ENCODE data around the gene TNFRSF25.
"Not testable (repeated sequence)": the region's sequence is repeated elsewhere in the genome, so short reads cannot be mapped to it uniquely, and the experiment has no call there.

Gene TNFRSF25

GRCh38 chr1:6494627-6495026, 28.7 kb upstream of the TNFRSF25 start:
- H3K9me3 ChIP-seq (ENCODE audit: control insufficient read depth, low read length): no peaks in the 10 kb centered on the region
- no peaks in the 10 kb centered on the region for H3K36me3 ChIP-seq (ENCODE audit: control insufficient read depth, insufficient read depth, low read length)
- 95 to 96% methylated on average over 1 to 4 of the region's 4 CpGs for WGBS, 2 experiments (ENCODE audit: insufficient coverage in 2 of 2)

GRCh38 chr1:6493834-6494223, 27.9 kb upstream of the TNFRSF25 start:
- H3K27ac ChIP-seq (ENCODE audit: low read depth, low read length, severe bottlenecking); H3K9me3 ChIP-seq (ENCODE audit: control insufficient read depth, low read length); H3K4me3 ChIP-seq (ENCODE audit: extremely low read depth, insufficient read depth, low read length, poor library complexity, severe bottlenecking); H3K36me3 ChIP-seq (ENCODE audit: control insufficient read depth, insufficient read depth, low read length): not testable (repeated sequence)
- WGBS, 2 experiments (ENCODE audit: insufficient coverage in 2 of 2): 87 to 100% methylated on average over 2 to 3 of the region's 4 CpGs
- H3K4me1 ChIP-seq (ENCODE audit: control insufficient read depth, insufficient read depth, low read length, poor library complexity, severe bottlenecking): peaks cover 29% of the 10 kb centered on the region

More at GRCh38 chr1:6494627-6495026, 28.7 kb upstream of the TNFRSF25 start:
- Histone ChIP-seq H3K4me1 (ENCODE audit: control insufficient read depth, insufficient read depth, low read length, poor library complexity, severe bottlenecking) (peaks cover 22% of the 10 kb centered on the region), H3K27ac (ENCODE audit: low read depth, low read length, severe bottlenecking) (no peak overlapping the region), H3K4me3 (ENCODE audit: extremely low read depth, insufficient read depth, low read length, poor library complexity, severe bottlenecking) (no peak overlapping the region)

DNA sequence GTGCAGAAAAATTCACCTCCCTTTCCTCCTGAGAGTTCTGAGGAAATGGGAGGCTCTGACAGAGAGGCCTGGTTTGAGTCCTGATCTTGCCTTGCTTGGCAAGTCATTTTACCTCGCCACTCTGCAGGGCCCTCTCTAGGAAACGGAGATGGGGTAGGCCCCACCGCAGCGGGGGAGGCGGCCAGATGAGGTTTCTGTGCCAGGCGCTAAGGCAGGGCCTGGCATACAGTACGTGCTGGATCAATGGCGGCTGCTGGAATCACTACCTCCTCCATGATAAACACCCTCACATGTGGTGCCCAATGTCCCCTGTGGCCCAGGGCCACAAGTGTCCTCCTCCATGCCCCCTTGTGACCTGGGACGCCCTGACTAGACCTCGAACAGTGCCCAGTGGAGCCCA, 26.0 kb upstream of the TNFRSF25 start:
- Histone ChIP-seq H3K36me3 (ENCODE audit: control insufficient read depth, insufficient read depth, low read length) (no peaks in the 10 kb centered on the region), H3K9me3 (ENCODE audit: control insufficient read depth, low read length) (no peaks in the 10 kb centered on the region), H3K27ac (ENCODE audit: low read depth, low read length, severe bottlenecking) (peak overlapping the region; percentile 71), H3K4me1 (ENCODE audit: control insufficient read depth, insufficient read depth, low read length, poor library complexity, severe bottlenecking) (peaks cover 27% of the 10 kb centered on the region), H3K4me3 (ENCODE audit: extremely low read depth, insufficient read depth, low read length, poor library complexity, severe bottlenecking) (no peak overlapping the region)
- WGBS, 2 experiments (ENCODE audit: insufficient coverage in 2 of 2): 89 to 98% methylated on average over 8 to 10 of the region's 10 CpGs

- Histone ChIP-seq H3K9me3 (ENCODE audit: control insufficient read depth, low read length) (no peaks in the 10 kb centered on the region), H3K36me3 (ENCODE audit: control insufficient read depth, insufficient read depth, low read length) (no peaks in the 10 kb centered on the region), H3K4me1 (ENCODE audit: control insufficient read depth, insufficient read depth, low read length, poor library complexity, severe bottlenecking) (peaks cover 26% of the 10 kb centered on the region), H3K4me3 (ENCODE audit: extremely low read depth, insufficient read depth, low read length, poor library complexity, severe bottlenecking) (peak within 1 kb of the TSS; percentile 60), H3K27ac (ENCODE audit: low read depth, low read length, severe bottlenecking) (peak within 1 kb of the TSS; percentile 71)
- 35 to 47% methylated on average over 2 to 5 of the region's 6 CpGs for WGBS, 2 experiments (ENCODE audit: insufficient coverage in 2 of 2)
Observed at GRCh38 chr1:6491480-6491962, 25.5 kb upstream of the TNFRSF25 start, which contains the start of gene PLEKHG5. PLEKHG5 (minus strand) TSS chr1:6491667; CDS start chr1:6477571, 14,096 bp downstream.

GRCh38 chr1:6491081-6491449, 25.1 kb upstream of the TNFRSF25 start:
- Histone ChIP-seq H3K36me3 (ENCODE audit: control insufficient read depth, insufficient read depth, low read length) (no peaks in the 10 kb centered on the region), H3K4me3 (ENCODE audit: extremely low read depth, insufficient read depth, low read length, poor library complexity, severe bottlenecking) (peak overlapping the region; percentile 60), H3K4me1 (ENCODE audit: control insufficient read depth, insufficient read depth, low read length, poor library complexity, severe bottlenecking) (peaks cover 21% of the 10 kb centered on the region), H3K27ac (ENCODE audit: low read depth, low read length, severe bottlenecking) (peak overlapping the region; percentile 30), H3K9me3 (ENCODE audit: control insufficient read depth, low read length) (no peaks in the 10 kb centered on the region)
- WGBS, 2 experiments (ENCODE audit: insufficient coverage in 2 of 2): 24 to 27% methylated on average over 3 to 4 of the region's 6 CpGs

- 1 to 2% methylated on average over 46 to 63 of the region's 70 CpGs for WGBS, 2 experiments (ENCODE audit: insufficient coverage in 2 of 2)
- Histone ChIP-seq H3K4me3 (ENCODE audit: extremely low read depth, insufficient read depth, low read length, poor library complexity, severe bottlenecking) (peak overlapping the region; percentile 60), H3K27ac (ENCODE audit: low read depth, low read length, severe bottlenecking) (no peak overlapping the region), H3K4me1 (ENCODE audit: control insufficient read depth, insufficient read depth, low read length, poor library complexity, severe bottlenecking) (peaks cover 19% of the 10 kb centered on the region), H3K36me3 (ENCODE audit: control insufficient read depth, insufficient read depth, low read length) (no peaks in the 10 kb centered on the region), H3K9me3 (ENCODE audit: control insufficient read depth, low read length) (no peaks in the 10 kb centered on the region)
Observed at GRCh38 chr1:6490181-6491080, 24.5 kb upstream of the TNFRSF25 start.

- 16 to 18% methylated on average over 12 of the region's 21 CpGs for WGBS, 2 experiments (ENCODE audit: insufficient coverage in 2 of 2)
Observed at GRCh38 chr1:6489799-6490180, 23.8 kb upstream of the TNFRSF25 start.

GRCh38 chr1:6489383-6489765, 23.4 kb upstream of the TNFRSF25 start:
- WGBS, 2 experiments (ENCODE audit: insufficient coverage in 2 of 2): 93 to 100% methylated on average over 2 to 3 of the region's 9 CpGs
- H3K4me1 ChIP-seq (ENCODE audit: control insufficient read depth, insufficient read depth, low read length, poor library complexity, severe bottlenecking): peaks cover 20% of the 10 kb centered on the region
- H3K27ac ChIP-seq (ENCODE audit: low read depth, low read length, severe bottlenecking): no peak overlapping the region
- H3K9me3 ChIP-seq (ENCODE audit: control insufficient read depth, low read length): no peaks in the 10 kb centered on the region
- no peak overlapping the region for H3K4me3 ChIP-seq (ENCODE audit: extremely low read depth, insufficient read depth, low read length, poor library complexity, severe bottlenecking)
- no peaks in the 10 kb centered on the region for H3K36me3 ChIP-seq (ENCODE audit: control insufficient read depth, insufficient read depth, low read length)

More at GRCh38 chr1:6489799-6490180, 23.8 kb upstream of the TNFRSF25 start:
- Histone ChIP-seq H3K27ac (ENCODE audit: low read depth, low read length, severe bottlenecking) (no peak overlapping the region), H3K4me1 (ENCODE audit: control insufficient read depth, insufficient read depth, low read length, poor library complexity, severe bottlenecking) (peaks cover 19% of the 10 kb centered on the region), H3K9me3 (ENCODE audit: control insufficient read depth, low read length) (no peaks in the 10 kb centered on the region), H3K36me3 (ENCODE audit: control insufficient read depth, insufficient read depth, low read length) (no peaks in the 10 kb centered on the region), H3K4me3 (ENCODE audit: extremely low read depth, insufficient read depth, low read length, poor library complexity, severe bottlenecking) (peak overlapping the region; percentile 60)

GRCh38 chr1:6488602-6489382, 22.8 kb upstream of the TNFRSF25 start:
- Histone ChIP-seq H3K27ac (ENCODE audit: low read depth, low read length, severe bottlenecking) (no peak overlapping the region), H3K36me3 (ENCODE audit: control insufficient read depth, insufficient read depth, low read length) (peaks cover 5% of the 10 kb centered on the region), H3K4me3 (ENCODE audit: extremely low read depth, insufficient read depth, low read length, poor library complexity, severe bottlenecking) (no peak overlapping the region), H3K4me1 (ENCODE audit: control insufficient read depth, insufficient read depth, low read length, poor library complexity, severe bottlenecking) (peaks cover 23% of the 10 kb centered on the region), H3K9me3 (ENCODE audit: control insufficient read depth, low read length) (no peaks in the 10 kb centered on the region)
- 90 to 97% methylated on average over 9 to 11 of the region's 13 CpGs for WGBS, 2 experiments (ENCODE audit: insufficient coverage in 2 of 2)

DNA sequence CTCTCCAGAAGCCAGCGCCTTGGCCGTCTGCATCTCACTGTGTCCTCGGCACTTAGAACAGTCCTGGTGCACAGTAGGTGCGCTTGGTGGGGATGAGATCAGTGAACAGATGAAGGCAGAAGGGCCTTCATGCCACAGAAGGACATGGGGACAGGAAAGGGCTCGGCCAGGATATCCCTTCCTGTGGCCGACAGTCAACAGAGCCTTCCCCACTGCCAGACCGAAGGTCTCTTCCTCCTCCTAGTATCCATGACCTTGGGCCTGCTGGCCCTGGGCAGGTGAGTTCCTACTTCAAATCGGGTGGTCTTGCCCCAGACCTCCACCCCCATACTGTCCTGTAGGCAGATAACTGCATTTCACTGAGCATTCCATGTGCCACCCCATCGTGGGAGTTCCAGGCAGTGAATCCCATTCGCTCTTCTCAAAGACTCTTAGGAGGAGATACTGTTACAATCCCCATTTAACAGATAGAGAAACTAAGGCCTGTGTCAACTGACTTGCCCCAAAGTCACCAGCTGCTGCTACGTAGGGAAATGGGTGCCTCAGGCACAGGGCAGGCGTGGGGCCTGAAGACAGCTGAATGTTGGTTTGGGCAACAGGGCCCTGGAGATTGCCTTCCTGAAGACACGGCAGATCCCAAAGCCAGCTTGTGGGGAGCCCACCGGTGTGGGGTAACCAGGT, 22.0 kb upstream of the TNFRSF25 start:
- Histone ChIP-seq H3K36me3 (ENCODE audit: control insufficient read depth, insufficient read depth, low read length) (peaks cover 13% of the 10 kb centered on the region), H3K4me1 (ENCODE audit: control insufficient read depth, insufficient read depth, low read length, poor library complexity, severe bottlenecking) (peaks cover 23% of the 10 kb centered on the region), H3K9me3 (ENCODE audit: control insufficient read depth, low read length) (no peaks in the 10 kb centered on the region), H3K27ac (ENCODE audit: low read depth, low read length, severe bottlenecking) (no peak overlapping the region), H3K4me3 (ENCODE audit: extremely low read depth, insufficient read depth, low read length, poor library complexity, severe bottlenecking) (no peak overlapping the region)
- 92 to 97% methylated on average over 11 to 14 of the region's 14 CpGs for WGBS, 2 experiments (ENCODE audit: insufficient coverage in 2 of 2)

All from mesodermal cell (in vitro differentiated cells).